Measurements from ENCODE around the gene LIFR.
"Not testable (repeated sequence)": the region's sequence is repeated elsewhere in the genome, so short reads cannot be mapped to it uniquely, and the experiment has no call there.

The LIFR gene, protein sequence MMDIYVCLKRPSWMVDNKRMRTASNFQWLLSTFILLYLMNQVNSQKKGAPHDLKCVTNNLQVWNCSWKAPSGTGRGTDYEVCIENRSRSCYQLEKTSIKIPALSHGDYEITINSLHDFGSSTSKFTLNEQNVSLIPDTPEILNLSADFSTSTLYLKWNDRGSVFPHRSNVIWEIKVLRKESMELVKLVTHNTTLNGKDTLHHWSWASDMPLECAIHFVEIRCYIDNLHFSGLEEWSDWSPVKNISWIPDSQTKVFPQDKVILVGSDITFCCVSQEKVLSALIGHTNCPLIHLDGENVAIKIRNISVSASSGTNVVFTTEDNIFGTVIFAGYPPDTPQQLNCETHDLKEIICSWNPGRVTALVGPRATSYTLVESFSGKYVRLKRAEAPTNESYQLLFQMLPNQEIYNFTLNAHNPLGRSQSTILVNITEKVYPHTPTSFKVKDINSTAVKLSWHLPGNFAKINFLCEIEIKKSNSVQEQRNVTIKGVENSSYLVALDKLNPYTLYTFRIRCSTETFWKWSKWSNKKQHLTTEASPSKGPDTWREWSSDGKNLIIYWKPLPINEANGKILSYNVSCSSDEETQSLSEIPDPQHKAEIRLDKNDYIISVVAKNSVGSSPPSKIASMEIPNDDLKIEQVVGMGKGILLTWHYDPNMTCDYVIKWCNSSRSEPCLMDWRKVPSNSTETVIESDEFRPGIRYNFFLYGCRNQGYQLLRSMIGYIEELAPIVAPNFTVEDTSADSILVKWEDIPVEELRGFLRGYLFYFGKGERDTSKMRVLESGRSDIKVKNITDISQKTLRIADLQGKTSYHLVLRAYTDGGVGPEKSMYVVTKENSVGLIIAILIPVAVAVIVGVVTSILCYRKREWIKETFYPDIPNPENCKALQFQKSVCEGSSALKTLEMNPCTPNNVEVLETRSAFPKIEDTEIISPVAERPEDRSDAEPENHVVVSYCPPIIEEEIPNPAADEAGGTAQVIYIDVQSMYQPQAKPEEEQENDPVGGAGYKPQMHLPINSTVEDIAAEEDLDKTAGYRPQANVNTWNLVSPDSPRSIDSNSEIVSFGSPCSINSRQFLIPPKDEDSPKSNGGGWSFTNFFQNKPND

DNA sequence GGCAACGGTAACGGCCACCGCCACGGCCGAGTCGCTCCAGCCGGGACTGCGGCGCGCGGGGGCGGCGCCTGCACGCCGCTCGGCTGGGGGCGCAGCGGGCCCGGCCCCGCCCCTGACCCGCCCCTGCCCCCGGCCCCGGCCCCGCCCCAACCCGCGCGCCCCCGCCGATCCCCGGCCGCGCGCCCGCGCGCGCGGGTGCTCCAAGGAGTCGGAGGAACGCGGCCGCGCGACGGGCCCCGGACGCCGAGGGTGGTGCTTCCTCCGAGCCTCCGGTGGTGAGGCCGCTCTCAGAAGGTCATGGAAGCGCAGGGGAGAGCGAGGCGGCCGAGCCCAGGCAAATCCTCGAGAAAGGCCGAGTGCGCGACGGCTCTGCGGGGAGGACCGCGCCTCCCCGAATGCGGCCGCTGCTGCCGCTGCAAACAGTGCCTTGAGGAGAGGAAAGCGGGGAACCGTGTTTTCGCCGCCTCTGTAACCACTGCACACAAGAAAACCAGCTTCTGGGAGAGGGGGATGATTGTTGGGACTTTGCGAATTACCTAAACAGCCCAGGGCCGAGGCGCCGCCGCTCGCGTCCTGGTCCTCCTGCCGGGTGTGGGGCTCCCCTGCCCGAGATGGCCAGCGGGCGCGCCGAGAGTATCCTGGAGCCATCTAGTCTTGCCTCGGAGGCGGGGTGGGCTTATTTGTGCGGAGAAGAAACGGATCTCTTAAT is at the start of gene LIFR:
Gene LIFR (minus strand): TSS at position 48 of the 709 bp plus-strand sequence. CDS start 25,999 bp downstream, outside the sequence.
- peak; percentile 87 for DNase-seq (ENCODE audit: low spot score)

DNA sequence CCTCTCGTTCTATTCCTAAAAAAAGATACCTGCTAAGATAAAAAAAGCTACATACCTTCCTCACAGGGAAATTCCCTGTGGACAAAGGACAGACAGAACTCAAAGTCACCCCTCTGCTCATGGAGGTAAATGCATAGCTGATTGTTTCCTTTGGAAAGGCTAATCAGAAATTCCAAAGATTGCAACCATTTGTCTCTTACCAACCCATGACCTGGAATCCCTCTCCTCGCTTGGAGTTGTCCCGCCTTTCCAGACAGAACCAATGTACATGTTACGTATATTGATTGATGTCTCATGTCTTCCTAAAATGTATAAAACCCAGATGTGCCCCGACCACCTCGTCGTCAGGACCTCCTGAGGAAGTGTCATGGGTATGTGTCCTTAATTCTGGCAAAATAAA is 49.2 kb upstream of the LIFR start:
- no peak for DNase-seq (ENCODE audit: low spot score)

DNA sequence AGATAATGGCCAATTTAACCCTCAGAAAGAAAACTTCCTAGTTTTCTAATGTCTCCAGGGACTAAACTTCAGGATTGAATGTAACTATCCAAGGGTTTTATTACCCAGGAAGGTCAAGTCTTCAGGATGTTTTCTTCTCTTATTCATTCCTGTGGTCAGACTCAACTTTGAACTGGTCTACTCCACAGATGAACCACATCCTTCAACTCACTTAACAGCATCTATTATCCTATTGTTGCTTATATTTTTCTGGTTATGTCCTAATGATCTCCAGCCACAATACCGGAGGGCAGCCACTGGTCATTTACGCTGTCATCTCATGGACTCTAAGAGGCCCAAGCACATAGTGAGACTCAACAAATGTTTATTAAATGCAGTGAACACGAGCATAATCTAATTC is 47.2 kb upstream of the LIFR start:
- no peak for DNase-seq (ENCODE audit: low spot score)

DNA sequence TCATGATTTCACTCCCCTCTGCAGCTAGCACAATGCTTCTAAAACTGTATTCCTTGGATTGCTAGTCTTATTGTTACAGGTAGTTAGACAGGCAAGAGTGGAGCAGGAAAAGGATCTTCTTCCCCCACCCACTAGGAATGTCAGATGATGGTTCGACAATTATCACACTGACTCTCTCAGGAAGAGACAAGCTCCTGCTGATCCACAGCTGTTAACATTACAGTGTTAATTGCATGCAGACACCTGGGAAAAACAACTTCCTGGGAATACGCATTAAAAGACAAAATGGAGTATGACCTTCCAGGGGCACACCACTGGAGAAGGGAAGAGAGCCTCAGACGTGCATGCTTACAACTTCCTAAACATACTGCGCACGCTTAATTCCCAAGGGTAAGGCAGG is 46.2 kb upstream of the LIFR start:
- no peak for DNase-seq (ENCODE audit: low spot score)

DNA sequence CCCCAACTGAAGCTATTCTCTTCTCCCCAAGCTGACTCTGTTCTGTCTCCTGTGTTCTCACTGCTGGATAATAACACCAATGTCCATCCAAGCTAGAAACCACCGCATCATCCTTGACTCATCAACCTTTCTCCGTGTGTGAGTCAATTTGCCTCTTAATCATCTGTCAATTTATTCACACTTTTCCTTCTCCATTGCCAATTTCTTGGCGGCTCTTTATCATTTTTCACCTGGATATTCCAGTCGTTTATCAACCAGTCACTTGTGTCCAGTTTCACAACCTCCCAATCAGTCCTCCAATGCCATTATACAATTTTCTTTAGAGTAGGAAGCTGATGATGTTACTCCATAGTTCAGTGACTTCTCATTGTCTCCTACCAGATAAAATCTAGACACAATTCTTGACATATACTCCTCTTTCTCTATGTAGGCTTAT is 45.4 kb upstream of the LIFR start:
- peak; percentile 34 for DNase-seq (ENCODE audit: low spot score)

DNA sequence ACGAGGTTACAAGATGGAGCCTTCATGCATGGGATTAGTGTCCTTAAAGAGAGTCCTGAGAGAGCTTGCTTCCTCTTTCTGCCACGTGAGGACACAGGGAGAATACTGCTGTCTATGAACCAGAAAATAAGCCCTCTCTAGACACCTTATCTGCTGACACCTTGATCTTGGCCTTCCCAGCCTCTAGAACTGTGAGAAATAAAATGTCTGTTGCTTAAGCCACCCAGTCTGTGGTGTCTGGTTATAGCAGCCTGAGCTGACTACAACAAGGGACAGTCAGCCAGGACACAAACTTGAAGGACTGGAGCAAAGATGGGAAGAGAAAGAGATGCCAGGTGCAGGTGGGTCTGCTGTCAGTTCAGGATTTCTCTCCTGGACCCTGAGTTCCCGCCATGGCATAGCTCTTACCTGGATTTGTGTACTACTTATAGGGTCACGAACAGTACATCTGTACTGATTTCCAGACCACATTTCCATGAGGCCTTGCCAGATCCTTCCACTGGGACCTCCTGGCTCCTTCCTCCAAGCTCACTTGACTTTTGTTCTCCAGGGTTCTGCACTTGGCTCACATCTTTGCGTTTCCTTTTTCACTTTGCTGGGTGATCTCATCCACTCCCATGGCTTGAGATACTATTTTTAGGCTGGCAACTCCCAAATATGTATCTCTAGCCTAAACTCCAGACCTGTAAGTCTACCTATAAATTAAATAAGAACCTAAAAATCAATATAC is 44.9 kb upstream of the LIFR start:
- no peak for DNase-seq (ENCODE audit: low spot score)

DNA sequence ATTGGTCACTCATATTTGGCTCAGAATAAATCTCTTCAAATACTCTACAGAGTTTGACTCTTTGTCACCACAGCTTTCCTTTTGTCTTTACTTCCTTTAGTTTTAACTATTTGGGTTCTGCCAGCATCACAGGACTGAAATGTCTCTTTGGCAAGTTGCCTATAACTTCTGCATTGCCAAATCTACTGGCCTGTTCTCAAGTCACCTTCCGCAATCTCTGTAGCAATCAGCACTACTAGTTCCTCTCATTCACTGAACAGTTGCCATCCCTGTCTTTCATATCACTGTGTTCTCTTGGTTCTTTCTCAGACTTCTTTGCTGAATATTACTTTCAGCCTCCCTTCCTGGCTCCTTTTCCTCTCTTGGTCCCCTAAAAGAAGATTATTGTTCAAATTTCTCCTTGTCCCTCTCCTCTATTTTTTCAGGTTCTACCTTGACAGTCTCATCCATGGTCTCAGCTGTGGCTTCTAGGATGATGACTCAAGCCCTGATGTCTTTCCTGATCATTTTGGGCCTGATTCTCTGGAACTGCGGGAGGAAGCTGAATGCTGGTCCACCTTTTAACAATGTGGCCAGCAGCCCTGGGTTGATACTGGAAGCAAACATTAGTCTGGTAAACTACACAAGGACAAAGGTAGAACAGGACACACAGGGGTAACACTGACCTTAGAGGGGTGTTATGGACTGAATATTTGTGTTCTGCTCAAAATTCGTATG is 44.0 kb upstream of the LIFR start:
- no peak for DNase-seq (ENCODE audit: low spot score)

DNA sequence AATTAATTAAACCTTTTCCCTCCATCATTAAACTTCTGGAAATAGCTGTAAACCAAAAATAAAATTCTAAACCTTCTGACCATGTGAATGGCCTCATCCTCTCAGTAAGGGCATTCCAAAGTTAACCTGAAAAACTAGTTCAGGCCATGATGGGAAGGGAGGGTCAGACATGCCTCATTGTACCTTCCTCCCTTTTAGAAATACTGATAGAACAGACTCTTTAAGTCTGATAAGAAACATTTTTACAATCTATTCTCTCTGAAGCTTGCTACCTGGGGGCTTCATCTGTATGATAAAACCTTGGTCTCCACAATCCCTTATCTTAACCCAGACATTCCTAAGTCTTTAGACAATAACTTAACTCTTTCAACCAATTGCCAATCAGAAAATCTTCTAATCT is 43.3 kb upstream of the LIFR start:
- DNase-seq (ENCODE audit: low spot score), result not testable (repeated sequence)

DNA sequence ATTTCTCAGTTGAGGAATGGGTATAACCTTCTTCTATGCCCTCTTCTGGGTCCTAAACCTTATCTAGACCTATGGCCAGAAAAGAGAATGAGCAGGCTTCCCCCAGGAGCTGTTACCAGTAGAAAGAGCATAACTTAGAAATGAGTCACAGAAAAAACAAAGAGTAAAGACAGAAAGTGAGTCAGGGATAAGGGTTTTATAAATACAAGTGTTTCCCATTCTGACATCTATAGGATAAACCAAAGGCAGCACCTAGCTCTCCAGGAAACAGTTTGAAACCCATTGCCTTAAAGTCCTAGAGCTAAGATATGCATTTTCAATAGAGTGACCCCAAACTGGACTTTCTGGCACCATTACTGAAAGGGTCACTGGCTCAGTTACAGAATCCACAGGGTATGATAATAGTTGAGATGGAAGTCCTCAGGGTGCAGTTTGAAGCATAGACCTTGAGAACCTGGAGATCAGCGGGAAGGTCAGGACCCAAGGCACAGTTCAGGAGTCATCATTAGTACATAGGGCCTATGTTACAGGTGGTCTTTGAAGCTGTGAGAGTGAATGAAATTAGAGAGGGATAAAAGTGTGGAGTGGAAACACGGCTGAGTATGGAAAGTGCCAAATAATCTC is 42.7 kb upstream of the LIFR start:
- DNase-seq (ENCODE audit: low spot score), result peak; percentile 58

DNA sequence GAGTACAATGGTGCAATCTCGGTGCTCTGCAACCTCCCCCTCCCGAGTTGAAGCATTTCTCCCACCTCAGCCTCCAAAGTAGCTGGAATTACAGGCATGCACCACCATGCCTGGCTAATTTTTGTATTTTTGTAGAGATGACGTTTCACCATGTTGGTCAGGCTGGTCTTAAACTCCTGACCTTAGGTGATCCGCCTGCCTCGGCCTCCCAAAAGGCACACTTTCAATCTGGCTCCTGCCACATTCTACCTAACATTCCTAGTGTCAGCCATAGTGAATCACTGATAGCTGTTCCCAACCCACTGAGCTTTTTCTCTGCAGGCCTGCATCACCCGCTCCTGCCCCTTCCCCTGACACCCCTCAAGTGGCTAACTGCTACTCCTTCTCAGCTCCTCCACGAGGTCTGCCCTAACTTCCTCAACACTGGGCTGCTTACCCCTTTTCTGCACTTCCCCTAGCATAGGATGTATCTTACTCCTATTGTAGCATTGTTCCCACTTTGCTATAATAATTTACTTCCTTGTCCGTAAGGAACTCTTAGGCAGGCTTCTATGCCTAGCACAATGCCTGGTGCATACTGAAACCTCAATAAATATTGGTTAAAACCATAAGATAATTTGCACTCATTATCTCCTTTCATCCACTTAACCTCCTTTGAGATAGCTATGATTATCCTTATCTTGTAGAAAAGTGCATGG is 42.0 kb upstream of the LIFR start:
- no peak for DNase-seq (ENCODE audit: low spot score)

DNA sequence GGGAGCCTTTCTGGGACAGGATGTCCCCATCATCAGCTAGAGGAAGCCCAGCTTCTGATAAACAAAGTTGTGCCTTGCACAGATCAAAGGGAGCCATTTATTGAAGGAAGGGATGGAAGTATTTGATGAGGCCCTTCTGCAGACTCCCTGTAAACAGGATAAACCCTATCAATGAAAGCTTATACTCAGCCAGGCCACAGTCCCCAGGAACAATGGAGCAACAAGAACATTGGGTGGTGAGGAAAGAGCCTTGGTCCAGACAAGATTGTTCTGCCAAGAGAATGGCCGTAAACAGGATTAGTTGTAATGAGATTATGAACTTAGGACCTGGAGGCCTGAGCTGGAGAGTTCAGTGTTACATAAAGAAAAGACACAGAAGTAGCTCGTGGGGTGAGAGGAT is 40.5 kb upstream of the LIFR start:
- DNase-seq (ENCODE audit: low spot score), result no peak

DNA sequence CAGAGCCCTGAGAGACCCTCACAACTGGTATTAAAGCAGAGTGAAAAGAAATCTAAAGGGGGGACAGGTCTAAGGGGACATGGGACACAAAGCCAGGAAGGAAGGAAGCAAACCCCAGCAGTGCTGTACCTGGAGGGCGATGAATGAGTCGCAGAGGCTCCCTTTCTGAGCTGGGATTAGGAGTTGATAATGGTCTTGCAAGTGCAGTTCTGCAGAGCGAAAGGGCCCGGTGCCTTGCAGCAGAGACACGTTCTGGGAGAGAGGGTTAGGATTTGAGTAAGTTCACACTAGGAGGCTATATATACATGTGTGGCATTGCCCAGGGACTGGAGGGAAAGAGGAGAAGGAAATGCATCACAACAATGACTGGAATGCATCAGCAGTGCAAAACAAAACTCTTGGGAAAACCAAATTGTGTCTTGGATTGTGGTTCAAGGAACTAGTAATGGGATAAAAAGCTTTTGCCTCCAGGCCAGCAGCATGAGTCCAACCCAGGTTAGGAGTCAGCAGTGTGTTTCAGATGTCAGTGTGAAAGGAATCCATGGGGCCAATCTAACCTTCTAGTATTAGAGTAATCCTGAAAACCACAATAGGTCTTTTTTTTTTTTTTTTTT is 38.8 kb upstream of the LIFR start:
- DNase-seq (ENCODE audit: low spot score), result peak; percentile 70

DNA sequence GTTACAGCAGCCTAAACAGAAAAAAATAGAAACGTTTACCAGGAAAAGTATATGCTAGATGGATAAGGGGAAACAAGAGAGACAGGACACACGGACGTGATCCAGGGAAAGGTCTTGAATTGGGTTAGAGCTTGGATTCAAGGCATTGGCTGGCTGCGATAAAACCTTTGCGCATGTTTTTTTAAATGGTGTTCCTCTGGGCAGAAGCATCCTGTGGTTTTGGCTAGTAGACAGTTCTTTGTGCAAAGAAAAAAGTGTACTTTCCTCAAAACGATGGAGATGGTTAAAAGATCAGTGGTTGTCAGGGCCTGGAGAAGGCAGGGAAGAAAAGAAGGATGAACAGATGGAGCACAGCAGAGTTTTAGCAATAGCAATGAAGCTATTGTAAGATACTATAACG is 37.5 kb upstream of the LIFR start:
- no peak for DNase-seq (ENCODE audit: low spot score)

DNA sequence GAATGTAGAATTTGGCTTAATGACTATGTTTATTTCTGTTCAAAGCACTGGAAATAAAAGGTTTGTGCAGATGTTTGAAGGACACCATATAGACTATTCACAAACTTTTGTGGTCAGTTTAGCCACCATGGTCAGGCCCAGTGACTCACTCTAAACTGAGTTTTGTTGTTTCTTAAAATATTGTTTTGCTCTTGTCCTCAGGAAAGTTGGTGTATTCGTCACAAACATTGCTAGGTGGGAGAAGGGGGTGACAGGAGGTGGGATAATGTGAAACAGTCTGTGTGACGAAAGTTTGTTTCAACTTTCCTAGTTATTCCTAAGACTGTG is 35.0 kb upstream of the LIFR start:
- DNase-seq (ENCODE audit: low spot score), result peak; percentile 17

DNA sequence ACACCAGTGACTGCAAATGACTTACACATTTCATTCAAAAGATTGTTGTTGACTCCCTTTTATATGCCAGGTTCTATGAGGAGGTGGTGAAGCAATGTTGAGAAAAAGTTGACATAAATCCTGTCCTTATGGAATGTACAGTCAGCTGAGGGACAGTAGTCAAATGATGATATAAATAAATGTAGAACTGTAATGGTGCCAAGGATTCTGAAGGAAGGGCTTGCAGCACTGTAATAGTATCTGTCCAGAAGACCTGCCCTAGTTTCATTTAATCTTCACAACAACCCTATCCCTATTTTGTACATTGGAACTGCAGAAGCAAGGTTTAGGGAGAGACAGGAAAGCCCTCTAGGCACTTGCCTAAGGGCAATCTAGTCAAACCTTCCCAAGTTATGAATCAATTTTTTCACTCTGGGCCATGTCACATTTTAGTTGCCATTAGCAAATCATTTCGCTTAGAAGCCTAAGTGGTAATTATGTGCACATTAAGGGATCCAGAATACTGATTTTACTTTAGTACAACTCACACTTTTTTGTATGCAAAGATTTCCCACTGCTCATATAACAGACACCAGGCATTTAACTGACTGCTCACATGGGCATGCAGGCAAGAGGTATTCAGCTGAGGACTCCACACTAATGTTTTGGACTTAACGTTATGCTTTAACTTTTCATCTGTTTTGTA is 34.5 kb upstream of the LIFR start:
- no peak for DNase-seq (ENCODE audit: low spot score)

DNA sequence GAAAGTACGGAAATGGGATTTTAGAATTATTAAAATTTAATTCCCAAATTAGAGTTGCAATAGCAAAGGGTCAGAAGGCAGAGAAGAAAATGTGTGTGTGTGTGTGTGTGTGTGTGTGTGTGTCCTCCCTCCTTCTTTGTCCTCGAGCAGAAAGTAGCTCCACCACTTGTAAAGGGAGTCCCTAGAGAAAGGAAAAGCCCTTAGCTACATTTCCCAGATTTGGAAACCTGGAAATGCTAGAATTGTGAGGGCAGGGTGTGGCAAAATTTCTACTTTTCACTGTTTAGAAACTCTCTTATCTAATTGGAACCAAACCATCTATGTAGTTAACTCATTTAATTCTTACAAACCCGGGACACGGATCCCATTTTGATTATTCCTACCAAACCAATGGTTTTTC is 33.2 kb upstream of the LIFR start:
- DNase-seq (ENCODE audit: low spot score), result no peak

DNA sequence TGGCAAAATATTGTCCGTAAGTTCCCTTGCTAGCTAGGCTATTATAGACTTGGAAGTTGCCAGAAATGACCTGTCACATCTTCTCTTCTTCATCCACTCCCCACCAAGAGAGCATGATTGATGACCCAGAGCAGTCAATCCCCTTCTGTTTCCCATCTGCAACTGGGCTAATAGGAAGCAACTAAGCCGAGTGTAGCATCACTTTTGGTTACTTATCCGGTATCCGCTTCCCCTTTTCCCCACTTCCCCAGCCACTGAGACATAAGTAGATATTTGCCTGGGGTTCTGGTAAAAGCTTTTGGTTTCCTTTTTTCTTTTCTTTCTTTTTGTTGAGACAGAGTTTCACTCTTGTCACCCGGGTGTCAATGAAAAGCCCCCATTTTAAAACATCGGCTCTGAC is 29.4 kb upstream of the LIFR start:
- no peak for DNase-seq (ENCODE audit: low spot score)

DNA sequence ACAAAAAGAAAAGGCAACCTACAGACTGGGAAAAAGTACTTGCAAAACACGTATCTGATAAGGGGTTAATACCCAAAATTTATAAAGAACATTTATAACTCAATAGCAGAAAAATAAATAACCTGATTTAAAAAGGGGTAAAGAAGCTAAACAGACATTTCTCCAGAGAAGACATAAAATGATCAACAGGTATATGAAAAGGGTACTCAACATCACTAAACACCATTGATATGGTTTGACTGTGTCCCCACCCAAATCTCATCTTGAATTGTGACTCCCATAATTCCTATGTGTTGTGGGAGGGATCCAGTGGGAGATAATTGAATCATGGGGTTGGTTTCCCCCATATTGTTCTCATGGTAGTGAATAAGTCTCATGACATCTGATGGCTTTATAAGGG is 27.1 kb upstream of the LIFR start:
- no peak for DNase-seq (ENCODE audit: low spot score)

DNA sequence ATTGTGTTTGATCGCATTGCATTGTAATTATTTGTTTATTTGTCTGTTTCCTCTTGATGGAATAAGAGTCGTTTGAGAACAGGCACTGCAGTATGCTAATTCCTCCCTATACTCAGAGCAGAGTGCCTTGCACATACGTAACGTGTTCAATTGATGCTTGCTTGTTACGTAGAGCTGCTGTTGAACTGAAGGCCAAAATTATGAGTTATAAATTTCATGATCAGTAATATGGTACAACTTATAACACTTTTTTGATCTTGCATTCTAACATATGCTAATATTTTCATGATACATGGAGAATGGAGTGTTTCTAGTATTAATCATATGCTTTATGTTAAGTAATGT is 26.5 kb upstream of the LIFR start:
- DNase-seq (ENCODE audit: low spot score), result no peak
